GM21367 (cell line): ENCODE data around the gene ZER1.
"Not testable (repeated sequence)": the region's sequence is repeated elsewhere in the genome, so short reads cannot be mapped to it uniquely, and the experiment has no call there.

Source experiments
- ATAC-seq: cut with Tn5 transposase; IDR thresholded peaks from one replicate; pipeline ENCODE4 v1.9.1; 2021; ENCODE audit not compliant: unreplicated experiment

The ZER1 gene

GRCh38 chr9:128696923-128697707, 74.6 kb downstream of the ZER1 start:
- no peak for ATAC-seq

- ATAC-seq = no peak
These were observed 77.4 kb downstream of the ZER1 start for GRCh38 chr9:128694344-128694743.

- not testable (repeated sequence) for ATAC-seq
These were observed 78.0 kb downstream of the ZER1 start for GRCh38 chr9:128693738-128694137.

GRCh38 chr9:128690684-128691034, 81.1 kb downstream of the ZER1 start:
- no peak for ATAC-seq

- ATAC-seq = no peak
These were observed 81.7 kb downstream of the ZER1 start for GRCh38 chr9:128689820-128690683.

- ATAC-seq = peak; percentile 0
These were observed 82.4 kb downstream of the ZER1 start for GRCh38 chr9:128689293-128689774.

GRCh38 chr9:128688501-128689292, 83.0 kb downstream of the ZER1 start, which contains the start of gene SET:
TSS of gene SET (plus strand) at chr9:128689222. CDS start at chr9:128689583, 361 bp downstream.
- peak; percentile 52 for ATAC-seq

GRCh38 chr9:128687453-128687852, 84.3 kb downstream of the ZER1 start:
- ATAC-seq = no peak

- ATAC-seq = no peak
These were observed 85.9 kb downstream of the ZER1 start for GRCh38 chr9:128685636-128686489.

- peak; percentile 24 for ATAC-seq
These were observed 87.2 kb downstream of the ZER1 start for GRCh38 chr9:128684325-128685199.

GRCh38 chr9:128684065-128684324, 87.7 kb downstream of the ZER1 start:
- ATAC-seq = peak; percentile 2

- ATAC-seq = no peak
These were observed 88.2 kb downstream of the ZER1 start for GRCh38 chr9:128683340-128684064.
